Chondrocyte (in vitro differentiated cells): ENCODE data around the gene RNF225. TPM values are rescaled to one million over a fixed set of nuclear protein-coding genes. Genes with fewer than 3 reads are reported as not detected.
"Not testable (repeated sequence)": the region's sequence is repeated elsewhere in the genome, so short reads cannot be mapped to it uniquely, and the experiment has no call there.

Source experiments
- DNase-seq: peaks from one replicate; pipeline ENCODE4 v3.0.0; 2021; ENCODE audit warnings: mixed read lengths, low spot score
- H3K27ac Mint-ChIP-seq: one replicate; pipeline ENCODE4 v1.8.0; 2021; ENCODE audit warnings: mild to moderate bottlenecking, moderate library complexity, mixed read lengths; ENCODE audit not compliant: unreplicated experiment
- H3K27me3 Mint-ChIP-seq: 2 replicates; pipeline ENCODE4 v1.8.0; 2021; ENCODE audit warnings: low read depth, mixed read lengths
- H3K36me3 Mint-ChIP-seq: 2 replicates; pipeline ENCODE4 v1.8.0; 2021; ENCODE audit warnings: low read depth, mixed read lengths
- H3K4me1 Mint-ChIP-seq: 2 replicates; pipeline ENCODE4 v1.8.0; 2021; ENCODE audit warnings: low read depth, mild to moderate bottlenecking, mixed read lengths
- H3K4me3 Mint-ChIP-seq: one replicate; pipeline ENCODE4 v1.8.0; 2021; ENCODE audit warnings: mild to moderate bottlenecking, moderate library complexity, mixed read lengths; ENCODE audit not compliant: unreplicated experiment
- H3K9me3 Mint-ChIP-seq: 2 replicates; pipeline ENCODE4 v1.8.0; 2021; ENCODE audit warnings: low read depth, mixed read lengths
- total RNA-seq: library from RNA; stranded (reverse); gene quantifications from 3 replicates; pipeline ENCODE4 v1.2.1, GENCODE V29; 2021
- TF ChIP-seq, protein P1 (sequence below): fragments of 200-600 bp; sonication (generic); IDR thresholded peaks from 2 replicates; pipeline ENCODE4 v1.5.0; 2021; ENCODE audit warnings: antibody characterized with exemption, mild to moderate bottlenecking, moderate library complexity

Gene RNF225
- total RNA-seq, 1 donor from 2014 or later = not detected

DNA sequence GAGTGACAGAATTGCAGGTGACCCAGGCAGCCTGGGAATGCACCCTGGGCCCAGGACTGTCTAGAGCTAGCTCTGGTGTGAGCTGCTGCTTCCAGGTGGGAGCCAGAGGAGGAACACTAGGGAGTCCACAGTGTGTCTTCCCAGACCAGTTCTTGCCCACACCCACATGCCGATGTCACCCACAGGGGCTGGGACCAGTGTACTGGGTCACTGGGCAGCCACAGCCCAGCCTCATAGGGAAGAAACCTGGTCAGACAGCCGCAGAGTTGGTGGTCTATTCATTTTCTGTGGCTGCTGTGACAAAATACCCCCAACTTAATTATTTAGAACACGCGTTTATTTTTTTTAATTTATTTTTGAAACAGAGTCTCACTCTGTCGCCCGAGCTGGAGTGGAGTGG, 3.1 kb downstream of the RNF225 start:
- no peaks in the 10 kb centered on the region for H3K27me3 Mint-ChIP-seq
- TF ChIP-seq, protein P1, sequence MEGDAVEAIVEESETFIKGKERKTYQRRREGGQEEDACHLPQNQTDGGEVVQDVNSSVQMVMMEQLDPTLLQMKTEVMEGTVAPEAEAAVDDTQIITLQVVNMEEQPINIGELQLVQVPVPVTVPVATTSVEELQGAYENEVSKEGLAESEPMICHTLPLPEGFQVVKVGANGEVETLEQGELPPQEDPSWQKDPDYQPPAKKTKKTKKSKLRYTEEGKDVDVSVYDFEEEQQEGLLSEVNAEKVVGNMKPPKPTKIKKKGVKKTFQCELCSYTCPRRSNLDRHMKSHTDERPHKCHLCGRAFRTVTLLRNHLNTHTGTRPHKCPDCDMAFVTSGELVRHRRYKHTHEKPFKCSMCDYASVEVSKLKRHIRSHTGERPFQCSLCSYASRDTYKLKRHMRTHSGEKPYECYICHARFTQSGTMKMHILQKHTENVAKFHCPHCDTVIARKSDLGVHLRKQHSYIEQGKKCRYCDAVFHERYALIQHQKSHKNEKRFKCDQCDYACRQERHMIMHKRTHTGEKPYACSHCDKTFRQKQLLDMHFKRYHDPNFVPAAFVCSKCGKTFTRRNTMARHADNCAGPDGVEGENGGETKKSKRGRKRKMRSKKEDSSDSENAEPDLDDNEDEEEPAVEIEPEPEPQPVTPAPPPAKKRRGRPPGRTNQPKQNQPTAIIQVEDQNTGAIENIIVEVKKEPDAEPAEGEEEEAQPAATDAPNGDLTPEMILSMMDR = no peak
- no peak overlapping the region for H3K4me3 Mint-ChIP-seq

DNA sequence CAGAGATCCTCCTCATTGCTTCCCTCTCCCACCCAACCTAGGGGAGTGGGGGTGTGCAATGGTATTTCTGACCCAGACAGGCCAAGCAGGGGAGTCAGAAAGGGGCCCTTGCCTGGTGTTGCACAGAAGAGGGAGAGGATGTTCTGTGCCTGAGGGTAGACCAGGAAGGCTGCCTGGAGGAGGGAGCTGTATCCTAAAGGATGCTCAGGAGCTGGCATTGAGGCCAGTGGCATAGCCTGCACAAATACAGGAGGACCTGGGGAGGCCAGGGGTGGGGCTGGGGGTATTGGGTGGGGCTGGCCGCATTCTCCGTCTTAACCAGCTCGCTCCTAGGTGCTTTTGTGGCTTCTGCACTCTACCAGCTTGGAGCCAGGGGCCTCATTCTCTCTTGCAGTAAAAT, 4.4 kb downstream of the RNF225 start:
- H3K4me3 Mint-ChIP-seq = peak overlapping the region; percentile 78
- no peaks in the 10 kb centered on the region for H3K9me3 Mint-ChIP-seq
- H3K36me3 Mint-ChIP-seq = peaks cover under 1% of the 10 kb centered on the region
- H3K27ac Mint-ChIP-seq = no peak overlapping the region
- TF ChIP-seq, protein P1 = no peak
- peak; percentile 56 for DNase-seq
- H3K4me1 Mint-ChIP-seq = peaks cover 18% of the 10 kb centered on the region
- no peaks in the 10 kb centered on the region for H3K27me3 Mint-ChIP-seq

More for the DNA sequence above, 3.1 kb downstream of the RNF225 start:
- no peaks in the 10 kb centered on the region for H3K9me3 Mint-ChIP-seq
- no peak overlapping the region for H3K27ac Mint-ChIP-seq
- DNase-seq = peak; percentile 77
- H3K36me3 Mint-ChIP-seq = peaks cover 11% of the 10 kb centered on the region
- peaks cover 16% of the 10 kb centered on the region for H3K4me1 Mint-ChIP-seq

DNA sequence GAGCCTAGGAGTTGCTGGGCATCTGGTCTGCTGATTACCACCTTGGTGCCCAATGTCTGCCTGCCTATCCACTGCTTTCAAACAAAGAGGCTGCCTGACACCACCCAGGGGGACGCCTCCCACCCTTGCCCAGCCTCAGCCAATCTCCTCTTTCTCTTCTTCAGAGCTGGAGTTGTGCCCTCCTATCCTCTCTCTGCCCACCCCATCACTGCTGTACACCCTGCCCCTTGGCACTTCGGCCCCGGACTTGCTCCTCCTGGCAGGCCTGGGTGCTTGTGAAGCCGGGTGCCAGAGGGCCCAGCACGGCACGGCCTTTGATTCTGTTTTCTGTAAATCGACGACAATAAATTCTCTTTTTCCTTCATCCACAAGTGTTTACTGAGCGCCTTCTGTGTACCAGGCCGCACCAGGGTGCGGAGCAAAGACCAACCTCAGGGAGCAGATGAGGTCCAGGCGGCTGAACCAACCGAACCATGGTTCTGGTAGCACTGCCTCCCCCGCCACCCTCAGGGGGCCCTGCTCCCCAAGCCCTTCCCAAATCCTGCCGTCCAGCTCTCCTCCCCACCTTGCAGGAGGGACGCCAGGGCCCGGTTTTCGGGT, 5.0 kb downstream of the RNF225 start:
- Mint-ChIP-seq H3K36me3 (no peaks in the 10 kb centered on the region), H3K4me3 (peak overlapping the region; percentile 78), H3K27me3 (no peaks in the 10 kb centered on the region), H3K4me1 (peaks cover 18% of the 10 kb centered on the region), H3K27ac (peak overlapping the region; percentile 57), H3K9me3 (no peaks in the 10 kb centered on the region)
- peak; percentile 82 for DNase-seq
- TF ChIP-seq, protein P1 = no peak

DNA sequence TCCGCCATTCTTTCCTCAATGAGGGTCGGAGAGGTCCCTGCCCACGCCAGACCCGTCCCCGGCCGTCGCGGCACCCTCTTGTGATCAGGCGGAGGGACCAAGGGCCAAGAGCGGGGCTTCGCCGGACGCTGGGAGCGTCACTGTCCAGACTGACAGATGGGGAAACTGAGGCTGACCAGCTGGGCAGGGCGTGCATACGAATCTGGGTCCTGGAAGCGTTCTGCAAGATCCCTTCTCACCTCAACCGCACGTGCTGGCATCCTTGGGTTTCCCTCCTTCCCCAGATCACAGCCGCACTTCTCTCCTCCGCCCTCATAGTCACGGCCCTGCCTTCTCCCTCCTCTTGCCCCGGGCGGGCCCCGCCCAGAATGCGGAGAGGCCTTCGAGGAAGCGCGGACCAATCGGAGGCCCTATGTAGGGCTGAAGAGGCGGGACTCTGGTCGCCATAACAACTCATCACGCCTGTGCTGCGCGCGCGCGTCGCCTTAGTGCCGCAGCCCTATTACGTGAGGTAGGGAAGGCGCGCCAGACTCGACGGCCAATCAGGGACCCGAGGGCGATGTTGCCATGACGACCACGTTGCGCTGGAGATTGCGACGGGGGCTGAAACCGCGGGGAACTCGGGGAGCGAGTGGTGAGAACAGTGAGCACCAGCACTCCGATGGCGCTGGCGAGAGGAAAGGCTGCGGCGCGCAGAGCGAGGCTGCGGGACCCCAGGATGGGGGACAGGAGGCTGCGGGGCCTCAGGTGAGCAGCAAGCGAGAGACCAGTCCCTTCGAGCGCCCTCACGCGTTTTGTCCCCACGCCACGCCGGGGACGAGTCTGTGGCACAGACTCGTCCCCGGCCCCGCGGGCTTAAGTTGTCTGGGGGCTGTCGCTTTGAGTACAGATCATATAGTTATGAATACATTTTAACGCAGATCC, 5.7 kb downstream of the RNF225 start:
- Mint-ChIP-seq H3K4me3 (peak overlapping the region; percentile 78), H3K9me3 (no peaks in the 10 kb centered on the region), H3K27ac (peak overlapping the region; percentile 90), H3K36me3 (no peaks in the 10 kb centered on the region), H3K4me1 (peaks cover 18% of the 10 kb centered on the region), H3K27me3 (no peaks in the 10 kb centered on the region)
- TF ChIP-seq, protein P1 = peak; percentile 50
- DNase-seq = peak; percentile 99

DNA sequence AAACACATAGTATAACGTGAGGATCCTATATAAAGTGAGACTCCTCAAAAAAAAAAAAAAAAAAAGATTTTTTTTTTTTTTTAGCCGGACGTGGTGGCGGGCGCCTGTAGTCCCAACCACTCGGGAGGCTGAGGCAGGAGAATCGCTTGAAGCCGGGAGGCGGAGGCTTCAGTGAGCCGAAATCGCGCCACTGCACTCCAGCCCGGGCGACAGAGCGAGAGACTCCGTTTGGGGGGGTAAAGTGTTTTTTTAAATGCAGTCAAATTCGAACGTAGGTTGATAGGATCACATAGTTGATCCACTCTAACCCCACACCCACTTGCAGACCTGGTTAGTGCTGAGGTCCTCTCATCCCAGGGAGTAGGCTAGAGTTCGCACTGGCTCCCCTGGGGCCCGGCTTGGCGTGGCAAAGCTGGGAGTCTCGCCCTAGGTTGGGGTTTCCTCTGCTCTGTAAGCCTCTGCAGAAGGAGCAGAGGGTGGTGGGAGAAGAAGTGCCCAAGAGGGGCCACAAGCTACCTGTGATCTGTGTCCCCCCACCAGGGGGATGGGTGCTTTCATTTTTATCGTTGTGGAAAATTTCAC, 6.5 kb downstream of the RNF225 start:
- no peak for DNase-seq
- H3K4me1 Mint-ChIP-seq = peaks cover 22% of the 10 kb centered on the region
- no peaks in the 10 kb centered on the region for H3K36me3 Mint-ChIP-seq
- H3K9me3 Mint-ChIP-seq = no peaks in the 10 kb centered on the region
- peak overlapping the region; percentile 90 for H3K27ac Mint-ChIP-seq
- H3K27me3 Mint-ChIP-seq = no peaks in the 10 kb centered on the region
- H3K4me3 Mint-ChIP-seq = peak overlapping the region; percentile 78
- TF ChIP-seq, protein P1 = no peak

DNA sequence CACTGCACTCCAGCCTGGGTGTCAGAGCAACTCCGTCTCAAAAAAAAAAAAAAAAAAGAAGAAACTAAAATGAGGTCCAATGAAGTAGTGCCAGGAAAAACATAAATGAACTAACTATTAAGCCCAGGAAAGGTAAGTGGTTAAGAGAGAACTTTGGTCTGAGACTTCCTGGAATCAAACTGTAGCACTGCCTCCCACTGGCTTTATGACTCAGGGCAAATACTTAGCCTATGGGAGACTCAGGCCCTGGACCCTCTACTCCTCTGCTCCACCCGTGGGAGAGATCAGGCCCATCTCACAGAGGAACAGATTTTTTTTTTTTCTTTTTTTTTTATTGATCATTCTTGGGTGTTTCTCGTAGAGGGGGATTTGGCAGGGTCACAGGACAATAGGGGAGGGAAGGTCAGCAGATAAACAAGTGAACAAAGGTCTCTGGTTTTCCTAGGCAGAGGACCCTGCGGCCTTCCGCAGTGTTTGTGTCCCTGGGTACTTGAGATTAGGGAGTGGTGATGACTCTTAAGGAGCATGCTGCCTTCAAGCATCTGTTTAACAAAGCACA, 8.5 kb downstream of the RNF225 start:
- not testable (repeated sequence) for H3K27me3 Mint-ChIP-seq, H3K4me3 Mint-ChIP-seq, DNase-seq, H3K27ac Mint-ChIP-seq, H3K9me3 Mint-ChIP-seq, H3K36me3 Mint-ChIP-seq
- peaks cover 36% of the 10 kb centered on the region for H3K4me1 Mint-ChIP-seq
